Measurements from ENCODE around the gene CDC14A.

DNA sequence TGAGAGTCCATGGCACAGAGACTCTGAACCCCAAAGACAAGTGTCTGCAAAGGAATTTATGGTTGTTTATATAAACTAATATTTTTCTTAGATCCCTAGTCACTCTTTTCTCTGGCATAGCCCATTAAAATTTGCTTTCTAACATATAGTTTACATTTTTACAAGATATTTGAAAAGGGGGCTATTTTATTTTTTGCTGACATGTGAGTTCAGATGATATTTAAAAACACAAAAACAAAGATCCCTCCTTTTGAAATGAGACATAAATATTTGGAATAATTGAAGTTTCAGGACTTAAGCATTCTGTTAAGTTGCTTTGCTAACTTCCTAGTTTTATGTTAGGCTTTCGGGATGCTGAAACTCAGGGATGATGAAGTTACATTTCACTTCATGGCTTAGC, 86.1 kb downstream of the CDC14A start:
- no peak for TF ChIP-seq EZH2phosphoT487 (IDR thresholded peaks at IDR 0.05; ENCODE audit: borderline replicate concordance, low read length)
- TF ChIP-seq, protein P1, sequence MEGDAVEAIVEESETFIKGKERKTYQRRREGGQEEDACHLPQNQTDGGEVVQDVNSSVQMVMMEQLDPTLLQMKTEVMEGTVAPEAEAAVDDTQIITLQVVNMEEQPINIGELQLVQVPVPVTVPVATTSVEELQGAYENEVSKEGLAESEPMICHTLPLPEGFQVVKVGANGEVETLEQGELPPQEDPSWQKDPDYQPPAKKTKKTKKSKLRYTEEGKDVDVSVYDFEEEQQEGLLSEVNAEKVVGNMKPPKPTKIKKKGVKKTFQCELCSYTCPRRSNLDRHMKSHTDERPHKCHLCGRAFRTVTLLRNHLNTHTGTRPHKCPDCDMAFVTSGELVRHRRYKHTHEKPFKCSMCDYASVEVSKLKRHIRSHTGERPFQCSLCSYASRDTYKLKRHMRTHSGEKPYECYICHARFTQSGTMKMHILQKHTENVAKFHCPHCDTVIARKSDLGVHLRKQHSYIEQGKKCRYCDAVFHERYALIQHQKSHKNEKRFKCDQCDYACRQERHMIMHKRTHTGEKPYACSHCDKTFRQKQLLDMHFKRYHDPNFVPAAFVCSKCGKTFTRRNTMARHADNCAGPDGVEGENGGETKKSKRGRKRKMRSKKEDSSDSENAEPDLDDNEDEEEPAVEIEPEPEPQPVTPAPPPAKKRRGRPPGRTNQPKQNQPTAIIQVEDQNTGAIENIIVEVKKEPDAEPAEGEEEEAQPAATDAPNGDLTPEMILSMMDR (IDR thresholded peaks at IDR 0.05; ENCODE audit: low read depth, low read length, poor library complexity, severe bottlenecking) = no peak

Data from DOHH2 (cell line).